K562 (cell line): Measurements from ENCODE around the gene TNN.
"Not testable (repeated sequence)": the region's sequence is repeated elsewhere in the genome, so short reads cannot be mapped to it uniquely, and the experiment has no call there.

Experiments used
- EZH2 ChIP-seq: IDR thresholded peaks from 2 replicates; pipeline ENCODE4 v1.6.1; 2012; ENCODE audit warnings: low read depth, mild to moderate bottlenecking, inconsistent platforms, low read length, borderline replicate concordance
- FOXA1 ChIP-seq: fragments of 450-650 bp; IDR thresholded peaks from 2 replicates; pipeline ENCODE4 v1.6.1; 2016; ENCODE audit warnings: mild to moderate bottlenecking, borderline replicate concordance
- MEF2A ChIP-seq: IDR thresholded peaks from 2 replicates; pipeline ENCODE4 v1.6.1; 2011; ENCODE audit warnings: low read depth, mild to moderate bottlenecking, low read length, moderate library complexity; ENCODE audit not compliant: control insufficient read depth
- MYBL2 ChIP-seq, 2 experiments: fragments of 450-650 bp in 1 of 2; sonication (generic) in 1 of 2; formaldehyde crosslinking in 1 of 2; IDR thresholded peaks; 2 replicates each; pipeline versions ENCODE4 v1.6.1 to v1.8.1; 2017 to 2022; ENCODE audit warnings: borderline replicate concordance in 1 of 2, inconsistent platforms in 1 of 2, low read depth in 1 of 2, mild to moderate bottlenecking in 1 of 2, missing genetic modification reagents in 1 of 2, moderate library complexity in 1 of 2
- PHF20 ChIP-seq: fragments of 450-650 bp; IDR thresholded peaks from 2 replicates; pipeline ENCODE4 v1.6.1; 2018; ENCODE audit not compliant: partially characterized antibody
- POLR2A ChIP-seq: fragments of 450-650 bp; conservative IDR thresholded peaks from 2 replicates; pipeline ENCODE4 v1.6.1; 2016
- RAD21 ChIP-seq, 2 experiments: fragments of 250-450 bp in 1 of 2; fragments of 450-650 bp in 1 of 2; sonication (Bioruptor Pico) in 1 of 2; formaldehyde crosslinking in 1 of 2; IDR thresholded peaks in 1 of 2; conservative IDR thresholded peaks in 1 of 2; 2 replicates each; pipeline versions ENCODE4 v1.4.0 to v1.8.0; 2020 to 2022; ENCODE audit warnings: mild to moderate bottlenecking in 2 of 2, moderate library complexity in 1 of 2
- SPI1 ChIP-seq: IDR thresholded peaks from 2 replicates; pipeline ENCODE4 v1.6.1; 2011; ENCODE audit warnings: low read depth, low read length, control low read depth, borderline replicate concordance
- YY1 ChIP-seq, 3 experiments: IDR thresholded peaks; 2 replicates each; pipeline ENCODE4 v1.6.1; 2011; ENCODE audit warnings: low read length in 2 of 3, mild to moderate bottlenecking in 2 of 3, moderate library complexity in 2 of 3, borderline replicate concordance in 1 of 3, control low read depth in 1 of 3, low read depth in 1 of 3; ENCODE audit not compliant: insufficient read depth in 3 of 3, insufficient replicate concordance in 2 of 3, control insufficient read depth in 1 of 3, insufficient read length in 1 of 3; ENCODE audit errors: extremely low read depth in 1 of 3
- ZFX ChIP-seq: sonication (generic); formaldehyde crosslinking; IDR thresholded peaks from 2 replicates; pipeline ENCODE4 v1.8.0; 2022; ENCODE audit warnings: mild to moderate bottlenecking, missing genetic modification reagents, moderate library complexity
- ZNF124 ChIP-seq: sonication (generic); formaldehyde crosslinking; IDR thresholded peaks from 2 replicates; pipeline ENCODE4 v1.8.1; 2022; ENCODE audit warnings: missing genetic modification reagents
- TF ChIP-seq, protein P1 (sequence below): fragments of 250-450 bp; sonication (Bioruptor Pico); IDR thresholded peaks from 2 replicates; pipeline ENCODE4 v1.5.0; 2021; ENCODE audit warnings: mild to moderate bottlenecking, borderline replicate concordance
- TF ChIP-seq, protein P2 (sequence below): sonication (generic); formaldehyde crosslinking; IDR thresholded peaks from 2 replicates; pipeline ENCODE4 v1.8.1; 2022; ENCODE audit warnings: missing genetic modification reagents

DNA sequence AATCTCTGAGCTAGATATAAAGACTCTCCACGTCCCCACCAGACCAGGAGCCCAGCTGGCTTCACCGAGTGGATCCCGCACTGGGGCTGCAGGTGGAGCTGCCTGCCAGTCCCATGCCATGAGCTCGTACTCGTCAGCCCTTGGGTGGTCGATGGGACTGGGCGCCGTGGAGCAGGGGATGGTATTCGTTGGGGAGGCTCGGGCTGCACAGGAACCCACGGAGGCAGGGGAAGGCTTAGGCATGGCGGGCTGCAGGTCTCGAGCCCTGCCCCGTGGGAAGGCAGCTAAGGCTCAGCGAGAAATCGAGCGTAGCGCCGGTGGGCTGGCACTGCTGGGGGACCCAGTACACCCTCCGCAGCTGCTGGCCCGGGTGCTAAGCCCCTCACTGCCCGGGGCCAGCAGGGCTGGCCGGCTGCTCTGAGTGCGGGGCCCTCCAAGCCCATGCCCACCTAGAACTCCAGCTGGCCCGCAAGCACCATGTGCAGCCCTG lies 40.7 kb downstream of the TNN start:
- TF ChIP-seq POLR2A; MYBL2 (IDR thresholded peaks at IDR 0.05; ENCODE audit: low read depth); MYBL2 (CRISPR knock-in tag; IDR thresholded peaks at IDR 0.05; ENCODE audit: borderline replicate concordance); EZH2; ZFX; RAD21 (CRISPR knock-in tag; conservative IDR thresholded peaks at IDR 0.05 in 1 of 2, IDR thresholded peaks at IDR 0.05 in 1 of 2); ZNF124 (CRISPR knock-in tag); FOXA1; YY1 (IDR thresholded peaks at IDR 0.05; ENCODE audit: borderline replicate concordance in 1 of 3, control insufficient read depth in 1 of 3, extremely low read depth in 1 of 3, insufficient read depth in 3 of 3, insufficient read length in 1 of 3, insufficient replicate concordance in 2 of 3, low read depth in 1 of 3, low read length in 2 of 3); SPI1; PHF20; MEF2A: not testable (repeated sequence)
- TF ChIP-seq, protein P1, sequence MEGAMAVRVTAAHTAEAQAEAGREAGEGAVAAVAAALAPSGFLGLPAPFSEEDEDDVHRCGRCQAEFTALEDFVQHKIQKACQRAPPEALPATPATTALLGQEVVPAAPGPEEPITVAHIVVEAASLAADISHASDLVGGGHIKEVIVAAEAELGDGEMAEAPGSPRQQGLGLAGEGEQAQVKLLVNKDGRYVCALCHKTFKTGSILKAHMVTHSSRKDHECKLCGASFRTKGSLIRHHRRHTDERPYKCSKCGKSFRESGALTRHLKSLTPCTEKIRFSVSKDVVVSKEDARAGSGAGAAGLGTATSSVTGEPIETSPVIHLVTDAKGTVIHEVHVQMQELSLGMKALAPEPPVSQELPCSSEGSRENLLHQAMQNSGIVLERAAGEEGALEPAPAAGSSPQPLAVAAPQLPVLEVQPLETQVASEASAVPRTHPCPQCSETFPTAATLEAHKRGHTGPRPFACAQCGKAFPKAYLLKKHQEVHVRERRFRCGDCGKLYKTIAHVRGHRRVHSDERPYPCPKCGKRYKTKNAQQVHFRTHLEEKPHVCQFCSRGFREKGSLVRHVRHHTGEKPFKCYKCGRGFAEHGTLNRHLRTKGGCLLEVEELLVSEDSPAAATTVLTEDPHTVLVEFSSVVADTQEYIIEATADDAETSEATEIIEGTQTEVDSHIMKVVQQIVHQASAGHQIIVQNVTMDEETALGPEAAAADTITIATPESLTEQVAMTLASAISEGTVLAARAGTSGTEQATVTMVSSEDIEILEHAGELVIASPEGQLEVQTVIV (CRISPR knock-in tag) = not testable (repeated sequence)
- TF ChIP-seq, protein P2, sequence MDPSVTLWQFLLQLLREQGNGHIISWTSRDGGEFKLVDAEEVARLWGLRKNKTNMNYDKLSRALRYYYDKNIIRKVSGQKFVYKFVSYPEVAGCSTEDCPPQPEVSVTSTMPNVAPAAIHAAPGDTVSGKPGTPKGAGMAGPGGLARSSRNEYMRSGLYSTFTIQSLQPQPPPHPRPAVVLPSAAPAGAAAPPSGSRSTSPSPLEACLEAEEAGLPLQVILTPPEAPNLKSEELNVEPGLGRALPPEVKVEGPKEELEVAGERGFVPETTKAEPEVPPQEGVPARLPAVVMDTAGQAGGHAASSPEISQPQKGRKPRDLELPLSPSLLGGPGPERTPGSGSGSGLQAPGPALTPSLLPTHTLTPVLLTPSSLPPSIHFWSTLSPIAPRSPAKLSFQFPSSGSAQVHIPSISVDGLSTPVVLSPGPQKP (CRISPR knock-in tag) = not testable (repeated sequence)
